ENCODE results near the gene ROCK2. TPM values are rescaled to one million over a fixed set of nuclear protein-coding genes. Genes with fewer than 3 reads are reported as not detected.

Gene ROCK2
- total and polyA plus RNA-seq, 2 of the 13 experiments (the other 11 are each of a cell fraction or from before 2014, with no cell fraction given), result 38.1 to 119 TPM

DNA sequence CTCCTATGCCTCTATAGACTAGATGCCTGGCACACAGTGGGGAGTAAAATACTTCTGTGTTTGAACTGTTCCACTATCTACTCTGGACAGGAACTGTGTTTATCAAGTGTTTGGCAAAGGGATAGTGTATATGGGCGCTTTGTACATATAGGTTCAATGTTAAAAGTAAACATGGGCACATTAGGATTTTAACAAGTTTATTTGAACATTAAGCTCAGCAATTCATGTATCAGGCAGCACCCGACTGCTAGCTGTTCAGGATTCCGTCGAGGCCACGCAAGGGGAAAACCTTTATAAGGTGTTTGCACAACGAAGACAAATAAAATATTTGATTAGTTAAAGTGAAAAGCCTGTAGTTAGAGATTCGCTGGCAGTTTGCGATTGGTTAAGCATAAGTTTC, 43.4 kb upstream of the ROCK2 start (continued):
- TF ChIP-seq PTBP1 (IDR thresholded peaks at IDR 0.05; ENCODE audit: low read depth, low read length, poor library complexity, severe bottlenecking) (no peak), TBX2 (CRISPR knock-in tag; IDR thresholded peaks at IDR 0.05; ENCODE audit: borderline replicate concordance) (peak; percentile 86; the same call in 1 of the 2 replicates), SP4 (CRISPR knock-in tag; IDR thresholded peaks at IDR 0.05) (0 out of 2 replicates have a peak, but pooled peaks have one; percentile 36), RELA (CRISPR knock-in tag; IDR thresholded peaks at IDR 0.05) (no peak), NFE2L2 (IDR thresholded peaks at IDR 0.05; ENCODE audit: low read length) (no peak), NR2F6 (IDR thresholded peaks at IDR 0.05) (peak; percentile 64), NR2F6 (CRISPR knock-in tag; IDR thresholded peaks at IDR 0.05) (peak; percentile 44; the same call in 1 of the 2 replicates), KLF16 (CRISPR knock-in tag; IDR thresholded peaks at IDR 0.05) (no peak), ZNF850 (CRISPR knock-in tag; conservative IDR thresholded peaks at IDR 0.05) (no peak), ZNF260 (CRISPR knock-in tag; IDR thresholded peaks at IDR 0.05; ENCODE audit: borderline replicate concordance, low read depth) (no peak), NRL (CRISPR knock-in tag; IDR thresholded peaks at IDR 0.05; ENCODE audit: borderline replicate concordance) (no peak), SRSF1 (optimal IDR thresholded peaks at IDR 0.05; ENCODE audit: low read depth, low read length) (no peak), ZNF878 (CRISPR knock-in tag; IDR thresholded peaks at IDR 0.05) (no peak), ZNF329 (CRISPR knock-in tag; IDR thresholded peaks at IDR 0.05; ENCODE audit: low read depth) (no peak)
- TF ChIP-seq, protein P1, sequence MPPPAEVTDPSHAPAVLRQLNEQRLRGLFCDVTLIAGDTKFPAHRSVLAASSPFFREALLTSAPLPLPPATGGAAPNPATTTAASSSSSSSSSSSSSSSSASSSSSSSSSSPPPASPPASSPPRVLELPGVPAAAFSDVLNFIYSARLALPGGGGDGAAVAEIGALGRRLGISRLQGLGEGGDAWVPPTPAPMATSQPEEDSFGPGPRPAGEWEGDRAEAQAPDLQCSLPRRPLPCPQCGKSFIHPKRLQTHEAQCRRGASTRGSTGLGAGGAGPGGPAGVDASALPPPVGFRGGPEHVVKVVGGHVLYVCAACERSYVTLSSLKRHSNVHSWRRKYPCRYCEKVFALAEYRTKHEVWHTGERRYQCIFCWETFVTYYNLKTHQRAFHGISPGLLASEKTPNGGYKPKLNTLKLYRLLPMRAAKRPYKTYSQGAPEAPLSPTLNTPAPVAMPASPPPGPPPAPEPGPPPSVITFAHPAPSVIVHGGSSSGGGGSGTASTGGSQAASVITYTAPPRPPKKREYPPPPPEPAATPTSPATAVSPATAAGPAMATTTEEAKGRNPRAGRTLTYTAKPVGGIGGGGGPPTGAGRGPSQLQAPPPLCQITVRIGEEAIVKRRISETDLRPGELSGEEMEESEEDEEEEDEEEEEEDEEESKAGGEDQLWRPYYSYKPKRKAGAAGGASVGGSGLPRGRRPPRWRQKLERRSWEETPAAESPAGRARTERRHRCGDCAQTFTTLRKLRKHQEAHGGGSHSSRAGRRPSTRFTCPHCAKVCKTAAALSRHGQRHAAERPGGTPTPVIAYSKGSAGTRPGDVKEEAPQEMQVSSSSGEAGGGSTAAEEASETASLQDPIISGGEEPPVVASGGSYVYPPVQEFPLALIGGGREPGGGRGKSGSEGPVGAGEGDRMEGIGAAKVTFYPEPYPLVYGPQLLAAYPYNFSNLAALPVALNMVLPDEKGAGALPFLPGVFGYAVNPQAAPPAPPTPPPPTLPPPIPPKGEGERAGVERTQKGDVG (CRISPR knock-in tag; IDR thresholded peaks at IDR 0.05; ENCODE audit: borderline replicate concordance), result no peak
- TF ChIP-seq, protein P2, sequence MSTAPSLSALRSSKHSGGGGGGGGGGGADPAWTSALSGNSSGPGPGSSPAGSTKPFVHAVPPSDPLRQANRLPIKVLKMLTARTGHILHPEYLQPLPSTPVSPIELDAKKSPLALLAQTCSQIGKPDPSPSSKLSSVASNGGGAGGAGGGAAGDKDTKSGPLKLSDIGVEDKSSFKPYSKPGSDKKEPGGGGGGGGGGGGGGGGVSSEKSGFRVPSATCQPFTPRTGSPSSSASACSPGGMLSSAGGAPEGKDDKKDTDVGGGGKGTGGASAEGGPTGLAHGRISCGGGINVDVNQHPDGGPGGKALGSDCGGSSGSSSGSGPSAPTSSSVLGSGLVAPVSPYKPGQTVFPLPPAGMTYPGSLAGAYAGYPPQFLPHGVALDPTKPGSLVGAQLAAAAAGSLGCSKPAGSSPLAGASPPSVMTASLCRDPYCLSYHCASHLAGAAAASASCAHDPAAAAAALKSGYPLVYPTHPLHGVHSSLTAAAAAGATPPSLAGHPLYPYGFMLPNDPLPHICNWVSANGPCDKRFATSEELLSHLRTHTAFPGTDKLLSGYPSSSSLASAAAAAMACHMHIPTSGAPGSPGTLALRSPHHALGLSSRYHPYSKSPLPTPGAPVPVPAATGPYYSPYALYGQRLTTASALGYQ (CRISPR knock-in tag; IDR thresholded peaks at IDR 0.05), result peak; percentile 86
- TF ChIP-seq, protein P3, sequence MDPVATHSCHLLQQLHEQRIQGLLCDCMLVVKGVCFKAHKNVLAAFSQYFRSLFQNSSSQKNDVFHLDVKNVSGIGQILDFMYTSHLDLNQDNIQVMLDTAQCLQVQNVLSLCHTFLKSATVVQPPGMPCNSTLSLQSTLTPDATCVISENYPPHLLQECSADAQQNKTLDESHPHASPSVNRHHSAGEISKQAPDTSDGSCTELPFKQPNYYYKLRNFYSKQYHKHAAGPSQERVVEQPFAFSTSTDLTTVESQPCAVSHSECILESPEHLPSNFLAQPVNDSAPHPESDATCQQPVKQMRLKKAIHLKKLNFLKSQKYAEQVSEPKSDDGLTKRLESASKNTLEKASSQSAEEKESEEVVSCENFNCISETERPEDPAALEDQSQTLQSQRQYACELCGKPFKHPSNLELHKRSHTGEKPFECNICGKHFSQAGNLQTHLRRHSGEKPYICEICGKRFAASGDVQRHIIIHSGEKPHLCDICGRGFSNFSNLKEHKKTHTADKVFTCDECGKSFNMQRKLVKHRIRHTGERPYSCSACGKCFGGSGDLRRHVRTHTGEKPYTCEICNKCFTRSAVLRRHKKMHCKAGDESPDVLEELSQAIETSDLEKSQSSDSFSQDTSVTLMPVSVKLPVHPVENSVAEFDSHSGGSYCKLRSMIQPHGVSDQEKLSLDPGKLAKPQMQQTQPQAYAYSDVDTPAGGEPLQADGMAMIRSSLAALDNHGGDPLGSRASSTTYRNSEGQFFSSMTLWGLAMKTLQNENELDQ (CRISPR knock-in tag; IDR thresholded peaks at IDR 0.05; ENCODE audit: borderline replicate concordance), result no peak
- TF ChIP-seq, protein P4, sequence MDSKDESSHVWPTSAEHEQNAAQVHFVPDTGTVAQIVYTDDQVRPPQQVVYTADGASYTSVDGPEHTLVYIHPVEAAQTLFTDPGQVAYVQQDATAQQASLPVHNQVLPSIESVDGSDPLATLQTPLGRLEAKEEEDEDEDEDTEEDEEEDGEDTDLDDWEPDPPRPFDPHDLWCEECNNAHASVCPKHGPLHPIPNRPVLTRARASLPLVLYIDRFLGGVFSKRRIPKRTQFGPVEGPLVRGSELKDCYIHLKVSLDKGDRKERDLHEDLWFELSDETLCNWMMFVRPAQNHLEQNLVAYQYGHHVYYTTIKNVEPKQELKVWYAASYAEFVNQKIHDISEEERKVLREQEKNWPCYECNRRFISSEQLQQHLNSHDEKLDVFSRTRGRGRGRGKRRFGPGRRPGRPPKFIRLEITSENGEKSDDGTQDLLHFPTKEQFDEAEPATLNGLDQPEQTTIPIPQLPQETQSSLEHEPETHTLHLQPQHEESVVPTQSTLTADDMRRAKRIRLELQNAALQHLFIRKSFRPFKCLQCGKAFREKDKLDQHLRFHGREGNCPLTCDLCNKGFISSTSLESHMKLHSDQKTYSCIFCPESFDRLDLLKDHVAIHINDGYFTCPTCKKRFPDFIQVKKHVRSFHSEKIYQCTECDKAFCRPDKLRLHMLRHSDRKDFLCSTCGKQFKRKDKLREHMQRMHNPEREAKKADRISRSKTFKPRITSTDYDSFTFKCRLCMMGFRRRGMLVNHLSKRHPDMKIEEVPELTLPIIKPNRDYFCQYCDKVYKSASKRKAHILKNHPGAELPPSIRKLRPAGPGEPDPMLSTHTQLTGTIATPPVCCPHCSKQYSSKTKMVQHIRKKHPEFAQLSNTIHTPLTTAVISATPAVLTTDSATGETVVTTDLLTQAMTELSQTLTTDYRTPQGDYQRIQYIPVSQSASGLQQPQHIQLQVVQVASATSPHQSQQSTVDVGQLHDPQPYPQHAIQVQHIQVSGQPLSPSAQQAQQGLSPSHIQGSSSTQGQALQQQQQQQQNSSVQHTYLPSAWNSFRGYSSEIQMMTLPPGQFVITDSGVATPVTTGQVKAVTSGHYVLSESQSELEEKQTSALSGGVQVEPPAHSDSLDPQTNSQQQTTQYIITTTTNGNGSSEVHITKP (CRISPR knock-in tag; IDR thresholded peaks at IDR 0.05; ENCODE audit: low read depth), result no peak

Data from HepG2 (cell line).